DMS153 treated with DMSO at 0.1 percent for 48 hours (cell line): ENCODE data around the gene SPTLC1.

ENCODE experiments used
- DNase-seq: peaks from one replicate; lab custom pipeline; 2025; ENCODE audit not compliant: unreplicated experiment; lab: John Stamatoyannopoulos, UW

The SPTLC1 gene

GRCh38 chr9:92095236-92095635, 20.0 kb downstream of the SPTLC1 start:
- no peak for DNase-seq

GRCh38 chr9:92094655-92095054, 20.6 kb downstream of the SPTLC1 start:
- no peak for DNase-seq

GRCh38 chr9:92077888-92078287, 37.3 kb downstream of the SPTLC1 start:
- DNase-seq = no peak

GRCh38 chr9:92071634-92072033, 43.6 kb downstream of the SPTLC1 start:
- DNase-seq = no peak

- no peak for DNase-seq
Observed at GRCh38 chr9:92066168-92066567, 49.0 kb downstream of the SPTLC1 start.

GRCh38 chr9:92064711-92065110, 50.5 kb downstream of the SPTLC1 start:
- no peak for DNase-seq

GRCh38 chr9:92061184-92061583, 54.0 kb downstream of the SPTLC1 start:
- DNase-seq = no peak

GRCh38 chr9:92059661-92060060, 55.6 kb downstream of the SPTLC1 start:
- DNase-seq = no peak

GRCh38 chr9:92058723-92059444, 56.3 kb downstream of the SPTLC1 start:
- DNase-seq = no peak

- no peak for DNase-seq
Observed at GRCh38 chr9:92058026-92058425, 57.2 kb downstream of the SPTLC1 start.

GRCh38 chr9:92057226-92057625, 58.0 kb downstream of the SPTLC1 start:
- DNase-seq = no peak

- no peak for DNase-seq
Observed at GRCh38 chr9:92055624-92056023, 59.6 kb downstream of the SPTLC1 start.

- DNase-seq = no peak
Observed at GRCh38 chr9:92048924-92049625, 66.1 kb downstream of the SPTLC1 start.

- no peak for DNase-seq
Observed at GRCh38 chr9:92047500-92047899, 67.7 kb downstream of the SPTLC1 start.

GRCh38 chr9:92046676-92047075, 68.5 kb downstream of the SPTLC1 start:
- no peak for DNase-seq

GRCh38 chr9:92044936-92045335, 70.3 kb downstream of the SPTLC1 start:
- no peak for DNase-seq

GRCh38 chr9:92043002-92043401, 72.2 kb downstream of the SPTLC1 start:
- DNase-seq = no peak

GRCh38 chr9:92042260-92042659, 73.0 kb downstream of the SPTLC1 start:
- DNase-seq = no peak

- no peak for DNase-seq
Observed at GRCh38 chr9:92036756-92037155, 78.5 kb downstream of the SPTLC1 start.

- no peak for DNase-seq
Observed at GRCh38 chr9:92036411-92036746, 78.8 kb downstream of the SPTLC1 start.

- no peak for DNase-seq
Observed at GRCh38 chr9:92035687-92036410, 79.4 kb downstream of the SPTLC1 start.

- DNase-seq = no peak
Observed at GRCh38 chr9:92035146-92035545, 80.1 kb downstream of the SPTLC1 start.
